ENCODE results near the gene TAX1BP1. TPM values are rescaled to one million over a fixed set of nuclear protein-coding genes. Genes with fewer than 3 reads are reported as not detected.

TAX1BP1 gene
- total and polyA plus RNA-seq, 11 donors = 91.2 to 190 (median 159) TPM

GRCh38 chr7:27777662-27778061, 37.7 kb downstream of the TAX1BP1 start:
- Histone ChIP-seq H3K4me1 (peaks cover 0 to 26% (median 2%) of the 10 kb centered on the region in 12 donors), H3K36me3 (peaks cover 0 to 20% (median 0%) of the 10 kb centered on the region in 9 donors), H3K9me3 (no peaks in the 10 kb centered on the region), H3K27ac (no peak overlapping the region), H3K27me3 (no peaks in the 10 kb centered on the region), H3K4me3 (no peak overlapping the region)
- intact Hi-C loops (cut with DNase I) = loop anchor here in 5 of 10 donors (10.0 kb wide), 2 partner anchors 563 to 573 kb away; partner anchors contain the start of gene HOXA13 (in 4 of the 5)
- TF ChIP-seq CTCF (IDR thresholded peaks at IDR 0.05) (no peak), POLR2A (IDR thresholded peaks at IDR 0.05) (no peak)
- WGBS, 4 donors = 46 to 67% (median 59%) methylated on average over 2 of the region's 2 CpGs
- DNase-seq = no peak
- peak in 1 of 4 donors; percentile 10 for ATAC-seq

- peaks cover 0 to 34% (median 7%) of the 10 kb centered on the region in 12 donors for H3K4me1 ChIP-seq
- H3K27ac ChIP-seq = no peak overlapping the region
- intact Hi-C loops (cut with DNase I) = loop anchor here in 8 of 10 donors (5.0 to 10.0 kb wide), 4 partner anchors 565 to 585 kb away; partner anchors contain the start of gene HOXA13 (in 4 of the 8)
- no peaks in the 10 kb centered on the region for H3K9me3 ChIP-seq
- no peak for TF ChIP-seq CTCF (IDR thresholded peaks at IDR 0.05)
- TF ChIP-seq POLR2A (IDR thresholded peaks at IDR 0.05) = no peak
- peaks cover 0 to 11% (median under 1%) of the 10 kb centered on the region in 9 donors for H3K36me3 ChIP-seq
- H3K27me3 ChIP-seq = no peaks in the 10 kb centered on the region
- DNase-seq = no peak
- H3K4me3 ChIP-seq = no peak overlapping the region
- peak in 2 of 4 donors; percentile 44 to 52 for ATAC-seq
Measured at GRCh38 chr7:27779873-27780272, 39.9 kb downstream of the TAX1BP1 start.

- intact Hi-C loops (cut with DNase I) = loop anchor here in 3 of 10 donors (5.0 to 10.0 kb wide), 2 partner anchors 584 to 586 kb away; no protein-coding TSS in a partner anchor
- H3K9me3 ChIP-seq = no peaks in the 10 kb centered on the region
- no peak for ATAC-seq
- no peak for DNase-seq
- TF ChIP-seq POLR2A (IDR thresholded peaks at IDR 0.05) (no peak), CTCF (IDR thresholded peaks at IDR 0.05) (no peak)
- peaks cover 0 to 28% (median 7%) of the 10 kb centered on the region in 12 donors for H3K4me1 ChIP-seq
- H3K36me3 ChIP-seq = peaks cover 0 to 24% (median 14%) of the 10 kb centered on the region in 9 donors
- H3K27ac ChIP-seq = no peak overlapping the region
- no peaks in the 10 kb centered on the region for H3K27me3 ChIP-seq
- H3K4me3 ChIP-seq = no peak overlapping the region
- 93 to 97% (median 95%) methylated on average over 2 of the region's 2 CpGs for WGBS, 4 donors
Measured at GRCh38 chr7:27781188-27781587, 41.2 kb downstream of the TAX1BP1 start.

- Histone ChIP-seq H3K9me3 (no peaks in the 10 kb centered on the region), H3K4me3 (no peak overlapping the region), H3K4me1 (peaks cover 0 to 20% (median 4%) of the 10 kb centered on the region in 12 donors), H3K36me3 (peaks cover 0 to 41% (median 31%) of the 10 kb centered on the region in 9 donors), H3K27me3 (no peaks in the 10 kb centered on the region), H3K27ac (no peak overlapping the region)
- intact Hi-C loops (cut with DNase I) = loop anchor here in 3 of 10 donors (5.0 to 10.0 kb wide), 2 partner anchors 586 to 588 kb away; no protein-coding TSS in a partner anchor
- WGBS, 4 donors = 66 to 75% (median 69%) methylated on average over 2 of the region's 2 CpGs
- no peak for TF ChIP-seq POLR2A (IDR thresholded peaks at IDR 0.05)
- no peak for TF ChIP-seq CTCF (IDR thresholded peaks at IDR 0.05)
- DNase-seq = no peak
- no peak for ATAC-seq
Measured at GRCh38 chr7:27782849-27783248, 42.9 kb downstream of the TAX1BP1 start.
